ENCODE results near the gene RPL7A. TPM values are rescaled to one million over a fixed set of nuclear protein-coding genes. Genes with fewer than 3 reads are reported as not detected.
A peak's percentile ranks its signal among the peaks of the same experiment; 100 is the strongest.

Gene RPL7A
- total and polyA plus RNA-seq, 2 of the 13 experiments (the other 11 are each of a cell fraction or from before 2014, with no cell fraction given), result 2,401 to 2,938 TPM

DNA sequence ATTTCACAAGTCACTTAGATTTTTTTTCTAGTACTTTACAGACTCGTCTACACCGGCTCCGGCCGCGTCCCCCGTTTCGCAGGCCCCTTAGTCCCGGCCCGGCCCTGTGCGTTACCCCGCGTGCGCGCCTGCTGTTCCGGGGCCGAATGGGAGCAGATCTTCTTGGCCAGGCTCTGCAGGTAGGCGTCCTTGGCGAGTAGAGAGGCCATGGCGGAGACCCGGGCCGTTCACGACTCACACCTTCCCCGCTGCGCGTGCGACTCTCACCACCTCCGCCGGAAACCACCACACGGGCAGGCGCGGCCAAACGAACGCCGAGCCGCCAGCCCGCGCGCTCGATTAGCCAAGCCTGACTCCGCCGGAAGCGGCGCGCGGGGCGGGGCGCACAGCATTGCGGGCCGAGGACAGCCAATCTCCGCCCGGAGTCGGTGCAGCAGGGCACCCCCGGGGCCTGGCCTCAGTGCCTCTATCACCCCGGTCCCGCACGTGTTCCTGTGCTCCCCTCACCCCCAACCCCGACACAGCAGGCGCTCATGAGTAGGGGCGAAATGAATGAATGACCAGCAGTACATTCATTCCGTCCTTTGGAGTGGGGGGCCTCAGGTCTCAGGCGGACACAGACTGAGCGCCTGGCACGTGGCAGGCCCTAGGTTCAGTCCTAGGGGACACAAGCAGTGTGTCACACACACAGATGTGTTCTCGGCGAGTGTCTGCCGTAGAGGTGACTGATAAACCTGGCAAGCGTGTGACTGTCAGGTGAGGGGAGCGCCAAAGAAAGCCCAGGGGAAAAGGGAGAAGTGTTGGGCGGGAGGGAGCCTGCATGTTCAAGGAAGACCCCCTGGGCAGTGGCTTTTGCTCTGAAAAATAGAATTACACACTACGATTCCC, 11.8 kb upstream of the RPL7A start, which contains the start of gene SURF6 (continued):
- TF ChIP-seq ZNF629 (CRISPR knock-in tag; conservative IDR thresholded peaks at IDR 0.05) (no peak), RNF2 (conservative IDR thresholded peaks at IDR 0.05; ENCODE audit: low read depth) (peak; percentile 65; the same call in 1 of the 2 replicates), ZNF10 (CRISPR knock-in tag; IDR thresholded peaks at IDR 0.05; ENCODE audit: borderline replicate concordance, low read depth) (no peak), TOPORS (CRISPR knock-in tag; IDR thresholded peaks at IDR 0.05) (peak; percentile 95), GTF3A (CRISPR knock-in tag; conservative IDR thresholded peaks at IDR 0.05) (peak; percentile 88; the same call in 1 of the 2 replicates), FOXA3 (CRISPR knock-in tag; IDR thresholded peaks at IDR 0.05) (peak; percentile 77), TARDBP (CRISPR knock-in tag; IDR thresholded peaks at IDR 0.05) (peak; percentile 98), NFIC (IDR thresholded peaks at IDR 0.05; ENCODE audit: low read length) (no peak), MAFK (conservative IDR thresholded peaks at IDR 0.05 in 1 of 2, IDR thresholded peaks at IDR 0.05 in 1 of 2; ENCODE audit: low read length in 2 of 2) (peak in 1 of 2 experiments; percentile 55; a peak in 2 of 4 replicates), KAT8 (CRISPR knock-in tag; IDR thresholded peaks at IDR 0.05) (peak; percentile 97), IRF2 (CRISPR knock-in tag; IDR thresholded peaks at IDR 0.05) (peak; percentile 96), SP2 (CRISPR knock-in tag; IDR thresholded peaks at IDR 0.05) (peak; percentile 83), ATRX (CRISPR knock-in tag; IDR thresholded peaks at IDR 0.05; ENCODE audit: borderline replicate concordance) (no peak), ZFP62 (CRISPR knock-in tag; IDR thresholded peaks at IDR 0.05) (no peak), ZNF841 (CRISPR knock-in tag; IDR thresholded peaks at IDR 0.05; ENCODE audit: borderline replicate concordance) (no peak), NFE2 (CRISPR knock-in tag; IDR thresholded peaks at IDR 0.05) (no peak)
- TF ChIP-seq, protein P1, sequence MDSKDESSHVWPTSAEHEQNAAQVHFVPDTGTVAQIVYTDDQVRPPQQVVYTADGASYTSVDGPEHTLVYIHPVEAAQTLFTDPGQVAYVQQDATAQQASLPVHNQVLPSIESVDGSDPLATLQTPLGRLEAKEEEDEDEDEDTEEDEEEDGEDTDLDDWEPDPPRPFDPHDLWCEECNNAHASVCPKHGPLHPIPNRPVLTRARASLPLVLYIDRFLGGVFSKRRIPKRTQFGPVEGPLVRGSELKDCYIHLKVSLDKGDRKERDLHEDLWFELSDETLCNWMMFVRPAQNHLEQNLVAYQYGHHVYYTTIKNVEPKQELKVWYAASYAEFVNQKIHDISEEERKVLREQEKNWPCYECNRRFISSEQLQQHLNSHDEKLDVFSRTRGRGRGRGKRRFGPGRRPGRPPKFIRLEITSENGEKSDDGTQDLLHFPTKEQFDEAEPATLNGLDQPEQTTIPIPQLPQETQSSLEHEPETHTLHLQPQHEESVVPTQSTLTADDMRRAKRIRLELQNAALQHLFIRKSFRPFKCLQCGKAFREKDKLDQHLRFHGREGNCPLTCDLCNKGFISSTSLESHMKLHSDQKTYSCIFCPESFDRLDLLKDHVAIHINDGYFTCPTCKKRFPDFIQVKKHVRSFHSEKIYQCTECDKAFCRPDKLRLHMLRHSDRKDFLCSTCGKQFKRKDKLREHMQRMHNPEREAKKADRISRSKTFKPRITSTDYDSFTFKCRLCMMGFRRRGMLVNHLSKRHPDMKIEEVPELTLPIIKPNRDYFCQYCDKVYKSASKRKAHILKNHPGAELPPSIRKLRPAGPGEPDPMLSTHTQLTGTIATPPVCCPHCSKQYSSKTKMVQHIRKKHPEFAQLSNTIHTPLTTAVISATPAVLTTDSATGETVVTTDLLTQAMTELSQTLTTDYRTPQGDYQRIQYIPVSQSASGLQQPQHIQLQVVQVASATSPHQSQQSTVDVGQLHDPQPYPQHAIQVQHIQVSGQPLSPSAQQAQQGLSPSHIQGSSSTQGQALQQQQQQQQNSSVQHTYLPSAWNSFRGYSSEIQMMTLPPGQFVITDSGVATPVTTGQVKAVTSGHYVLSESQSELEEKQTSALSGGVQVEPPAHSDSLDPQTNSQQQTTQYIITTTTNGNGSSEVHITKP (CRISPR knock-in tag; IDR thresholded peaks at IDR 0.05; ENCODE audit: low read depth), result no peak
- TF ChIP-seq, protein P2, sequence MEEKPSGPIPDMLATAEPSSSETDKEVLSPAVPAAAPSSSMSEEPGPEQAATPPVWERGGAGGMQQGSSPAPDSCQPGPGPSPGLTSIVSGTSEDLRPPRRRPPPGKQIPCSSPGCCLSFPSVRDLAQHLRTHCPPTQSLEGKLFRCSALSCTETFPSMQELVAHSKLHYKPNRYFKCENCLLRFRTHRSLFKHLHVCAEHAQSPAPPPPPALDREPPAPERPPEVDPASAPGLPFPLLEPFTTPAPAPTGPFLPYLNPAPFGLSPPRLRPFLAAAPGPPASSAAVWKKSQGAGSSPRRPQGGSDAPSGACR (CRISPR knock-in tag; IDR thresholded peaks at IDR 0.05), result peak; percentile 96
- TF ChIP-seq, protein P3, sequence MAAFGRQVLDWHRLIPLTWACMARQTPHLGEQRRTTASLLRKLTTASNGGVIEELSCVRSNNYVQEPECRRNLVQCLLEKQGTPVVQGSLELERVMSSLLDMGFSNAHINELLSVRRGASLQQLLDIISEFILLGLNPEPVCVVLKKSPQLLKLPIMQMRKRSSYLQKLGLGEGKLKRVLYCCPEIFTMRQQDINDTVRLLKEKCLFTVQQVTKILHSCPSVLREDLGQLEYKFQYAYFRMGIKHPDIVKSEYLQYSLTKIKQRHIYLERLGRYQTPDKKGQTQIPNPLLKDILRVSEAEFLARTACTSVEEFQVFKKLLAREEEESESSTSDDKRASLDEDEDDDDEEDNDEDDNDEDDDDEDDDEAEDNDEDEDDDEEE (CRISPR knock-in tag; IDR thresholded peaks at IDR 0.05), result no peak
- TF ChIP-seq, protein P4, sequence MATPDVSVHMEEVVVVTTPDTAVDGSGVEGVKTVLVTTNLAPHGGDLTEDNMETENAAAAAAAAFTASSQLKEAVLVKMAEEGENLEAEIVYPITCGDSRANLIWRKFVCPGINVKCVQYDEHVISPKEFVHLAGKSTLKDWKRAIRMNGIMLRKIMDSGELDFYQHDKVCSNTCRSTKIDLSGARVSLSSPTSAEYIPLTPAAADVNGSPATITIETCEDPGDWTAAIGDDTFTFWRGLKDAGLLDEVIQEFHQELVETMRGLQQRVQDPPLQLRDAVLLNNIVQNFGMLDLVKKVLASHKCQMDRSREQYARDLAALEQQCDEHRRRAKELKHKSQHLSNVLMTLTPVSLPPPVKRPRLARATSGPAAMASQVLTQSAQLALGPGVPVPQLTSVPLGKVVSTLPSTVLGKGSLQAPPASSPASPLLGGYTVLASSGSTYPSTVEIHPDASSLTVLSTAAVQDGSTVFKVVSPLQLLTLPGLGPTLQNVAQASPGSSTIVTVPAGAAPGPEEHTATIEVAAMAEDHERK (CRISPR knock-in tag; IDR thresholded peaks at IDR 0.05; ENCODE audit: low read depth), result peak; percentile 78

Measured in HepG2 (cell line).